ENCODE data around the gene MLEC.
"Not testable (repeated sequence)": the region's sequence is repeated elsewhere in the genome, so short reads cannot be mapped to it uniquely, and the experiment has no call there.

The MLEC gene

DNA sequence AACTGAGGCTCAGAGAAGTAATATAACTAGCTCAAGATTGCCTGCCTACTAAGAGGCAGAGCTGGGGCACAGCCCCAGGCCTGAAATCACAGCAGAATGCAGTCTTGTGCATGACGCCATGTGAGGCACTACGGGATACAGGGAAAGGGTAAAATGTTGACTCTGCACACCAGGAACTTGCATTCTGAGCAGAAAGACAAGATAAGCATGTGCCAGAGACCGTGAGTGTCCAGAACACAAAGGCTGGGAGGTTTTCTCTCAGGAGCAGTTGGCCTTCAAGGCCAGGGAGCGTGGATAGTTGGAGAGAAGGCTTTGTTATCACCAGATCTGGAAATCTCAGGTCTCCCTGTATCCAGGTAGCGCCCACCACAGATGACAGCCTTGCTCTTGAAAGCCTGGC lies 23.2 kb upstream of the MLEC start:
- no peak for DNase-seq

DNA sequence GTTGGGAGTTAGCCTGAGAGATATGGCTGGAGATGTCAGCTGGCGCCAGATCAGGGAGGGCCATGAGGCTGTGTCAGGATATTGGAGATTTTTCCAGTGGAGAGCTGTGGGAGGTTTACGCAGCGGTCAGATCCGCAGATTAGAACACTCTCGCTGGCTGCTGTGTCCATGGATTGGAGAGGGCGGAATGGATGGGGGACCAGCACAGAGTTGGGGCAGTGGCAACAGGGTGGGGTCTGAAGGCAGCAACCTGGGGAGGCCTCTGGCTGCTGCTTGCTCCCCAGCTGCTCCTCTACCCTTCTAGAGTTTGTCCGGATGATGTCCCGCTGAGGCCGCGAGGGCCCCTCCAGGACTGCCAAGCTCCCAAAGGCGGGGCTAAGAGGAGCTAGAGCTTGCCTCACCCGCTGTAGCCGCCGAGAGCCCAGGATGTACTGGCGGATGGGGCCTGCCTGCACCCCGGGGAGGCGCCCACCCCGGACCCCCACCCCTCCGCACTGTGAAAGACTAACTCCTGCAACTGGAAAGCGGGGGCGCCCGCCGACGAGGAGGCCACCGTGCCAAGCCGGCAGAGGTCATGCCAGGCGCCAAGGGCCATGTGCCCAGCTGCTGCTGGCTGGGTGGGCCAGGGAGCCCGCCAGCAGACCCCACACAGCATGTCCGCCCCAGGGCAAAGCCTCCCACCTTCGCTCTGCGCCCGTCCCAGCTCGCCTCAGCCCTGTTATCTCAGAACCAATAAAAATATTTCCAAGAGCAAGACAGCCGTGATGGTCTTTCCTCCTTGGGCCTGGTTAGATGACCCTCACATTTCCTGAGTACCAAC lies 20.2 kb upstream of the MLEC start:
- no peak for DNase-seq

DNA sequence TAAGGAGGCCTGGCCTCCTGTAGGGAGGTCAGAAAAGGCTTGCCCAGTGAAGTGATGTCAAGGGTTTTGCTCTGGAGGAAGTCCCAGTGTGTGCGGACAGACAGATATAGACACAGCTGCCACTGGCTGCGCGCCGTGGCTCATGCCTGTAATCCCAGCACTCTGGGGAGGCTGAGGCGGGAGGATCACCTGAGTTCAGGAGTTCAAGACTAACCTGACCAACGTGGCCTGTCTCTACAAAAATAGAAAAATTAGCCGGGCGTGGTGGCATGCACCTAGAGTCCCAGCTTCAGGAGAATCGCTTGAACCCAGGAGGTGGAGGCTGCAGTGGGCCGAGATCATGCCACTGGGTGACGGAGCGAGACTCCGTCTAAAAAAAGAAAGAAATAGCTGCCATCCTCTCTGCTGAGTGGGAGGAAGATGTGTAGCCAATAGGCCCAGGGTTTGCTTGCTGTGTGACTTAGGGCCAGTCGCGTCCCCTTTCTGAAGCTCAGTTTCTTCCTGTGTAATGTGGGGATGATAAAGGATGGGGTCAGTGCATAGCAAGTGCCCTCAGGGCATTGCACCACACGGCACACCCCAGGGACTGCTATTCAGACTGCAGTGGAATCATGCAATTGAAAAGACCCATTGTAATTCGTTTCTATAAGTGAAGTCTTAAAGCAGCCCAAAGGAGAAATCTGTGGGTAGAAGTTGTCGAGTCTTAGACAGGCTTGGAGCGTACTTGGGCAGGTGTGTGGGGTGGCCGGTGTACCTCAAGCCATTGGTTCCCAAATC lies 18.7 kb upstream of the MLEC start:
- no peak for DNase-seq

DNA sequence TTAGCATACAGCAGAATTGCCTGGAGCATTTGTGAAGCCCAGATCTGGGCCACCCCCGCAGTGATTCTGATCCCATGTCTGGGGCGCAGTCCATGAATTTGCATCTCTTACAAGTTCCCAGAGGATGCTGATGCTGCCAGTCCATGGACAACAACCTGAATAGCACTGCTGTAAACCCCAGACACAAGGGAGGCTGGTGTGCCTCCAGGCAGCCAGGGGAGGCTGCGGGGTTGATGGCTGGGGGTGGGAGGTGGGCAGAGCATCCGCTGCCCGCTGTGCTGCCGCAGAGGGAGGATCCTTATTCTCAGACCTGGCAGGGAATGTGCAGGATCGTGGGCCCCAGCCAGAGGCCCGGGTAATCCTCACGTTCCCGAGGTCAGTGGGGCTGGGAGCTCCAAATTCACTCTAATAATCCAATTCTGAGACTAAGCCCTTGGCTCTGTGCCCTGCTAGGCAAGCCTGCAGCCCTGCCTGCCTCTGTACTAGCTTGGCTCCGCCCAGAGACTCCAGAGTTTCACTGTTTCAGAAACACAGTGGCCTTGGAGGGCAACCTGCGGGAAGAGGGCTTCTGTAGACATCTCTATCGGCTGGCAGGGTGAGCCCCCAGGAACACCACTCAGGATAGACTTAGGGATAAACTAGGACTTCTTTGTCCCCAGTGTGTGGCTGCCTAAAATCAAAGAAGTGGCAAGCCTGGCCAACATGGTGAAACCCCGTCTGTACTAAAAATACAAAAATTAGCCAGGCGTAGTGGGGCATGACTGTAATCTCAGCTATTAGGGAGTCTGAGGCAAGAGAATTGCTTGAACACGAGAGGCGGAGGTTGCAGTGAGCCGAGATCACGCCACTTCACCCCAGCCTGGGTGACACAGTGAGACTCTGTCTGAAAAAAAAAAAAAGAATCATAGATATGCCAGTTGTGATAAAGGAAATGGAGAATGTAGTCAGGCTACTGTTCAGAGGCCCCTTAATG lies 17.8 kb upstream of the MLEC start:
- DNase-seq = peak; percentile 26

DNA sequence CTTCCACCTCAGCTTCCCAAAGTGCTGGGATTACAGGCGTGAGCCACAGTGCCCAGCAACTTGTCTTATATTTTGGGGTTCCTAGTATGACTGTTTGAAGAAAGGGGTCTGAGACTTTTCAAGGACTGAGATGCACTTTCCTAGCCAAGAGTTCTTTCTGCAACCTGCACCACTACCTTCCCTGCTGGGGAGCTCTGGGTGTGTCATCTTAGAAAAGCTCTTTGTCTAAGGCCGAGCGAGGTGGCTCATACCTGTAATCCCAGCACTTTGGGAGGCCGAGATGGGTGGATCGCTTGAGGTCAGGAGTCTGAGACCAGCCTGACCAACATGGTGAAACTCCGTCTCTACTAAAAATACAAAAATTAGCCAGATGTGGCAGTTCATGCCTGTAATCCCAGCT lies 16.7 kb upstream of the MLEC start:
- not testable (repeated sequence) for DNase-seq

DNA sequence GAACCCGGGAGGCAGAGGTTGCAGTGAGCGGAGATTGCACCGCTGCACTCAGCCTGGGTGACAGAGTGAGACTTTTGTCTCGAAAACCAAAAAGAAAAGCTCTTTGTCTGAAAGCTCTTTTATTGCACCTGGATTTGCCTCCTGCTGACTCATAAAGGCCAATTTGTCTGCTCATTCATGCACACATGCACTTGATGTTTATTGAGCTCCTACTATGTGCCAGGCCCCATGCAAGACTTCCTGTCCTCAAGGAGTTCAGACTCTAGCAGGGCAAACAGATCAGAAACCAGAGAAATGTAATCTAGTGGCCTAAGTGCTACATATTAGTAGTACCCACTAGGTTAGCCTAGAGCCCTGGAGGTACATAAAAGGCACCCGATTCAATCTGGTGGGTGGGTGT lies 16.3 kb upstream of the MLEC start:
- DNase-seq = no peak

DNA sequence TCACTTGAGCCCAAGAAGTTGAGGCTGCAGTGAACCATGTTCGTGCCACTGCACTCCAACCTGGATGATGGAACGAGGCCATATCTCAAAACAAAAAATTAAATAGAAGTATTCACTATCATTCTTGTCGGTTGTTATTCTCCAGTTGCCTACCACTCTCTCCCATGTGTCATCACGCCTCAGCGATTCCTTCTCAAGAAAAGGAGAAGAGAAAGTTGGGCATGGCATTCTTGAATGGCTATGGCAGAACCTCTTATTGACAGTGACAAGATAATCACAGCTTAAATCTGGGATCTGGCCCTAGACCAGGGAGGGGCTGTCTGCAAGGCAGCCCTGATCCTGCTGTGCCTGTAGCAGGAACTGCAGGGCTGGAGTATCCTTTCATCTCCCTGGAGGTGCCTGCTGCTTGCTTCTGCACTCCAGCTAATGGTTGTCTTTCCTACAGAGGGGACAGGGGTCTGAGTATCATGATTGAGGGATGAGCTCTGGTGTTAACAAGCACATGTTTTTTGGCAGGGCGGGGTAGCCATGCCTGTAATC lies 12.8 kb upstream of the MLEC start:
- no peak for DNase-seq

DNA sequence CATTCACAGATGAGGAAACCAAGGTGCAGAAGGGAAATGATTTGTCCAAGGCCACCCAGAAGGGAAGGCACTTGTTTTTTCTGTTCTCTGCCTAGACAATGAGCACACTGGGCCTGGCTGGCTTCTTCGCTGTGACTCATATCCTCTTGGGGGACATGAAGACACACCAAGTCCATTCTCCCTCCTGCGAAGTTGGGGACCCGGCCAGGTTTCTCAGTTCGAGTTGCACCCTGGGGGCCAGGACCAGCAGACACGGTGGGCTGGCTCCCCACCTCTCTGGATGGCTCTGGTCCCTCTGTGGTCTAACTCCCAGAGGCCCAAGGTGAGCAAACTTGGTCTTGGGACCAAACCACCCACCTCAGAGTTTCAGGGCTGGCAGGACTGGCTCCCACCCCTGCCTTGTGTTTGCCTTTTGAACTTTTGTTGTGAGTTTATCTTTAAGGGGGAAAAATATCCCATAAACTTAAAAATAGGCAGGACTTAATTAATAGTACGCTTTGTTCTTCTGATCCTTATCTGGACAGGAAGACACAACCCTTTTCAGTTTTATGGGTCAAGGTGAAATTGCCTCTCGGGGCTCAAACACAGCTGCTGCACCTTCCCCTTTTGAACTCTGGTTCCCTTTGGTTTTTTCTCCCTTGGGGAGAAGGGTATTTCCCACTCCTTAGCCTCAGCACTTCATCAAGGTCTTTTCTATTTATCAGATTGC lies 9.0 kb upstream of the MLEC start:
- peak; percentile 19 for DNase-seq

DNA sequence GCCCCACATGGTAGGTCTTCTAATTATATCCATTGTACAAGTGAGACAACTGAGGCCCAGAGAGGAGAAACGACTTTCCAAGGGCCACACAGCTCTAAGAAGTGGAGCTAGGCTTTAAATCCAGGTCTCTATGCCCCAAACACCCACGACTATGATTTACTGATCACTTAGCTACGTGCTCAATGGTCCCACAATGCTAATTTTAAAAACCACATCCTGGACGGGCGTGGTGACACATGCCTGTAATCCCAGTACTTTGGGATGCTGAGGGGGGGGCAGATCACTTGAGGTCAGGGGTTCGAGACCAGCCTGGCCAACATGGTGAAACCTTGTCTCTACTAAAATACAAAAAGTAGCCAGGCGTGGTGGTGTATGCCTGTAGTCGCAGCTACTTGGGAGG lies 8.4 kb upstream of the MLEC start:
- no peak for DNase-seq

DNA sequence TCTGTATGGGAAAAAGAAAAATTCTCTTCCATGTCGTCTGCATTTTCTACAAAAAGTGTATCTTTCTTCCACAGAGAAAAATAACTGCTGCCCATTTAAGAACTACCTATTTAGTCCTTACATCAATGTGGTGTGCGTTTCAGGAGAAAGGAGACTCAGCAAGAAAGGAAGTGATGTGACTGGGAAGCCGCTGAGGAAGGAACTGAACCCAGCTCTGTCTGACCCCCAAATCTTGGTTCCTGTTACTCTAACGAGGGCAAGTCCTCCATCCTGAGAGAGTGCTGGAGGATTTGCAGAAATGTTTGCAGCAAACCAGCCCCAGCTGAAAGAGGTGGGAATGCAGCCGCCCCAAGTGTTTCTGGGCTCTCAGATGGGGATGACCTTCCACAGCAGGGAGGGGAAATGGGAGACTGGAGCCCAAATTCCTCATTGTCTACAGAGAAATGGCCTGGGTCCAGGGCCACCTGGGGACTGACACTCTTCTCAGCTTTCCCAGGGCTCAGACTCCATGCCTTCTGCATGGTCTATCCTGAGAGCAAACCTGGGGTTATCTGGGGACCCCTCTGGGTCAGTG lies 6.7 kb upstream of the MLEC start:
- DNase-seq = no peak

DNA sequence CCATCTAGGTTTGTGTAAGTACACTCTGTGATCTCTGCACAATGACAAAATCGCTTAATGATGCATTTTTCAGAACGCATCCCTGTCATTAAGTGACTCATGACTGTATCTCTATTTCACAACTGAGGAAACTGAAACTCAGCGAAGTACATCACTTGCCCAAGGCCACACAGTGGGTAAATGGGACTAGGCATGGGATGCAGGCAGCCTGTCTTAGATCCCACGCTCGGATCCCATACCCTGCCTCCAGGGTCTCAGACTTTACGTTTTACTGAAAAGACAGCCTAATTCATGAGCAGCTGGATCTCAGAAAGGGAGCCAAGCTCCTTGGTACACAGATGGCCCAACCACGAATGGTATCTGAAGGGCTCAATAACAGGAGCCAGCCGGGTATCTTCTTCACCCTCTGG lies 2.4 kb upstream of the MLEC start:
- DNase-seq = no peak

DNA sequence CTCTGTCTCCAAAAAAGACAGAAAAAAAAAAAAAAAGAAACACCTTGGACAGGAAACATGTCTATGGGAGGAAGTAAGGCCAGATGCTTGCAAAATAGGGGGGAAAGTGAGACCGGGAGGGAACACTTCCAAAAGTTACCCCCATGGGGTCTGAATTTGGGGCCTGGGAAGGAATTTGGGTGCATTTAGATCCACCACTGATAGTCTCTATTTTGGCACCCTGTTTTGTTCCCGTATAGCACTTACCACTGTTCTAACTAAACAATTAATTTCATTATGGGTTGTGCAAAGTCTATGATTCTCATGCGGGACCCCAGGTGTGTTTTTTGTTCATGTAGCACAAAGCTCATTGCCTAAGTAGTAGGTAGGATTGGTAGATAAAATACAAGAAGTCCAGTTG lies 1.4 kb upstream of the MLEC start:
- no peak for DNase-seq

DNA sequence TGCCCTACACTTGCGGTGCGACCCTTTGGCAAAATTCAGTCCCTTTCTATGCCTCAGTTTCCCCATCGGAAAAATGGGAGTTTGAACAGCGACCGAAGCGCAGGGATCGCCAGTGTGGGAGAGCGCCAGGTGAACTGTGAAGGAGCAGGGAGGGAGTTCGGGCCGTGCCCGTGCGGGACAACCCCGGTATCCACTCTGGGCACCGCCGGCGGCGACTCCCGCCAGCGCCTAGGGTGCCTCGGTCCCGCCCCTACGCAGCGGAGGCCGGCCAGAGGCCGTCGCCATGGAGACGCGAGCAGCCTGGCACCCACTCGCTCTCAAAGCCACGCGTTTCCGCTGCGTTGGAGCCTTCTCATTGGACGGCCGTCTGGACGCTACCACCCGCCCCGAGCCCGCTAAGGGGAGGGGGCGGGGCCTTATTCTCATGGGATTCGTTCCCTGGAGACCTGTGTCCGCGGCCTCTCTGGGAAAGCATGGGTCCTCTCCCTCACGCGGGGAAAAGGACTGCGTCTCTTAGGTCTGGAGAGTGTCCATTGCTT lies 729 bp upstream of the MLEC start:
- peak; percentile 98 for DNase-seq

DNA sequence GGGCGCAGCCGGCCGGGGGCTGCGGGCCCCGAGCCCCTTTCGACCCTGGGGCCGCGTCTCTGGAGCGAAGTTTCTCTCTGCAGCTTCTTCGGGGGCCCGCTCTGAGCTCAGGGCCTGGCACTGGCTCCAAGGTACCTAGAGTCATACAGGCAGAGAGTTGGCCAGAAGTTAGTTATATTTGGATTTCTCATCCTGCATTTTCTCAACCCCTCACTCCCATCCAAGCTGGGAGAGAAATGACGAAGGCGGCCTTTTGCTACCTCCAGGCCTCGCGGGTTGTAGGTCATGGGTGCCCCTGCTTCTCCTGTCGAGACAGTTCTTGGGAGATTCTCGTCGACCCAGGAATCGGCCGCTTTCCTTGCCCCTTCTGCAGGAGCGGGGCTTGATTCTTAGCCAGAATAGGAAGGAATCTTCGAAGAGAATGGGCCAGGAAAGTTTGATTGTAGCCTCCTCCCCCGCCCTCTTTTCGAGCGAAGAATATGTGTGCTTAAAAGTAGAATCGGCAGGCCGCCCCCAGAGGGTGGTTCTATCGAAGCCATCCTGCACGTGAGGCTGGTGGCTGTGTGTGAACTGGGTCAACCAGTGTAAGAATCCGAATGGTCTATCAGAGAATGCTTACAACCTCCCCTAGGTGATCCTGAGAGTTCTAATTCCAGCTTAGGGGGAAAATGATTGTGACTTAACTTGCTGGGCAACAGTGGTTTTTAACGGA lies 785 bp downstream of the MLEC start:
- DNase-seq = no peak

DNA sequence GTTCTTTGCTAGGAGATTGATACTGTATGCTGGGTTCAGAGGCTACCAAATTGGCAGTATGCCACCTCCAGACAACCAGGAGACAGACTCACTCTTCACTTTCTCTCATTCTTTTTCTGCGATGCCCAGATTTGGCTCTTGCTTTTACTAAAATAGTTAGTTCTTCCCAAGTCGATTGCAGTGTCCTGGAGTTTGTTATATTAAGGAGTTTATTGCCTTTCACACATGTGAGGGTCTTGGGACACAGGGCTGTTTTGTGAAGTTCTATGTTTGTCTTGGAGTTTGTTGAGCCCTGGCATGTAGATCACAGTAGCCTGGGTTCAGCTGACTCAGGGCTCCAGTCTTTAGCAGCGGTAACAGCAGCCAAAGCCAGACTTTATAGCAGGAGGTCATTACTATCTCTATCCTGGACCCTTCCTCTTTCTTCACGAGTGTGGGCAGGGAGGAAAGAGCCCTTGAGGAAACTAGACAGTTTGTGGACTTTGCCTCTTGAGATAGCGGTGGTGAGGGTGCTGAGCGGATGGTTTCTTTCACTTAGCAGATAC lies 1.6 kb downstream of the MLEC start:
- DNase-seq = peak; percentile 18

DNA sequence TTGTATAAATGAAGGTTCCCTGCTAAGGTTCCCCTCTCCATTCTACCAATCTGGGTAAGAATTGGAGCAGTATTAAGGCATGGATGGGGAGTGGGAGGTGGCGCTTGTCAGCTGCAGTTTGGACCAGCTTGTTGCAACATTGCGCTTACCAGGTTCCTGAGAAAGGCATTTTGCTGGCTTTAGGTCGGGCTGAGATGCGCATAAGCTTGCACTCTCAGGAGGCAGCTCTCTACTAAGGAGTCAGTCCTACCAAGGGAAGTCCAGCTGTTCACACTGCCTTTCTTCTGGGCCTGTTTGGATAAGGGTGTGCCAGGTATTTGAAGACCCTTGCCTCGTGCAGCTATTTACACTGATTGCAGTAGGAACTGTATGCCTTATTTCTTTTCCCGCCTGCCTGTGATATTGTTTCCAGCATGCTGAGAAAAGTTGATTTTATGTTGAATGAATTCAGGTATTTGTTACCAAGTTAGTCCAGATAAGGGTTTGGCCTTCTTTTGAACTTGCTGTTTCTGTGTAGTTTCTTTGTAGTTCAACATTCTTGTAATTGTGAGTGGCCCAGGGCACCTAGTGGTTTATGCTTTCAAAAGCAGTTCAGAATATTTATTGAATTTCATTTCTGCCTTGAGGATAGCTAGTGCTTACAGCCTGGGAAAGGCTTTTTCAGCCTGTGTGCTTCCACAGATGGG lies 2.6 kb downstream of the MLEC start:
- no peak for DNase-seq

DNA sequence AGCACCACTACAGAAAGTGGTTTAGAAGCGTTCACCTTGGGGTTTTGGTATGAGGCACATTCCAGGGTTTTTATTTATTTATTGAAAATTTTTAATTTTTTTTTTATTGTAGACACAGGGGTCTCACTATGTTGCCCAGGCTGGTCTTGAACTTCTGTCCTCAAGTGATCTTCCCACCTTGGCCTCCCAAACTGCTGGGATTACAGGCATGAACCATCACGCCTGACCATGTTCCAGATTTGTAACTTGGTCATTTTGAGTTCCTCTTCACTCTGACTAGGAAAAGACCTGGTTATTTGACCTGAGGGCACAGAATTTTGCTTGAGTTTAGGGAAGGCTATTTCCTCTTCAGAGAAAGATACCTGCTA lies 3.1 kb downstream of the MLEC start:
- no peak for DNase-seq

DNA sequence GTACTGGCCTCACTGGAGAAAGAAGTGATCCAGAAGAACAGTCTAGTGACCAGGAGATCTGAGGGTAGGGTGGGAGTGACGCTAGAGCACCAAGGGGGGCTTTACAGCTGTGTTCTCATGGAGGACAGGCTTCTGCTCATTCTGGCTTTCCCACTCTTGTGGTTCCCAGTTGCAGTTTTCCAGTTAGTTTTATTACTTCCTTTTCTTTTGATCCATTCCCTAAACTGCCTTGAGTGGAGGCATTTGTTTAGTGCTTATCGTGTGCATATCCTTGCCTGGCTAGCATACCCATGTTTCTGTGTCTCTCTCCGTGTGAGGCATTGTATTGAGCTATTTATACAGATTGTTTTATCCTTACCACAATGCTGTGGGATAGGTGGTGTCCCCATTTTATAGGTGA lies 4.0 kb downstream of the MLEC start:
- DNase-seq = no peak

DNA sequence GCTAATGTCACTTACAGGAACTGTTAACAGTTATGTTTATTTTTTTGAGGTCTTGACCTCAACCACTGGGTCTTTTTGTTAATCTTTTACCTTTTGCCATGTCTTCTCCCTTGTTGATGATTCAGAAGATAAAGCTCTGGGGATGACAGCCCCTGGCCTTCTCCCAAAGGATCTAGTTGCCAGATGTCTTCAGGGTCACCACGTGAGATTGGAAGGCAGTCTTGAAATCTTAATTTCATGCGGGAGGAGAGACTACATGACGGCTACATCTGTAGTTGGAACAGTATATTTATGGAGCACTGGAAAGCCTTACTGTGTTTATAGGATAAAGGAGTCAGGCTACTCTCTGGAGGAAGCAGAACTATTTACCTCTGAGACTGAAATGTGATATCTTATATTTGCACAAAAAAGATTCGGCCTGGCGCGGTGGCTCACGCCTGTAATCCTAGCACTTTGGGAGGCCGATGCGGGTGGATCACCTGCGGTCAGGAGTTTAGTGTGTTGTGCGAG lies 5.6 kb downstream of the MLEC start:
- peak; percentile 14 for DNase-seq

DNA sequence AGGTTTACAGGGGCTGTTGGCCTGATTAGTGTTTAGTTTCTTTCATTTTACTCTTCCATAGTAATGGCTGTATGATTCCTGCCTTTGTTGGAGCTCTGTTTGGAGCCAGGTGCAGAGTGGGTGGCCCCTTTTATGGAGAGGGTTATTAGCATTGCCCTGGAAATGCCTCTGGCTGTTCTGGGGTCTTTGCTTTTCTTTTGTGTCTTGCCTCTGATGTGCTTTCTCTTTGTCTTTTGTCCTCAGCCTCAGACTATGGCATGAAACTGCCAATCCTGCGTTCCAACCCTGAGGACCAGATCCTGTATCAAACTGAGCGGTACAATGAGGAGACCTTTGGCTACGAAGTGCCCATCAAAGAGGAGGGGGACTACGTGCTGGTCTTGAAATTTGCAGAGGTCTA lies 6.9 kb downstream of the MLEC start:
- no peak for DNase-seq

Measured in fibroblast of skin of scalp (primary cell).